Activated CD8-positive, alpha-beta memory T cell treated with anti-CD3 and anti-CD28 coated beads for 36 hours (primary cell): ENCODE measurements around the gene ADAM22. TPM values are rescaled to one million over a fixed set of nuclear protein-coding genes. Genes with fewer than 3 reads are reported as not detected.

Experiments used
- CTCF ChIA-PET: fragments of 350-600 bp; sonication (Branson Sonifier 250); formaldehyde crosslinking; loops from one replicate; lab custom pipeline; 2021; ENCODE audit warnings: antibody characterized with exemption; lab: Charles Lee
- POLR2A ChIA-PET: fragments of 350-600 bp; sonication (Branson Sonifier 250); formaldehyde crosslinking; loops from one replicate; lab custom pipeline; 2021; ENCODE audit warnings: antibody characterized with exemption; lab: Charles Lee
- total RNA-seq, 2 experiments: library from RNA; stranded (reverse); gene quantifications; one replicate each; pipeline ENCODE4 v1.2.3, GENCODE V29; 2021

The ADAM22 gene
- total RNA-seq, 2 experiments from 2014 or later, result 4.8 to 6.0 TPM

GRCh38 chr7:88015309-88015708 lies 81.3 kb downstream of the ADAM22 start:
- CTCF ChIA-PET, result no interaction called here
- POLR2A ChIA-PET, result no interaction called here

- CTCF ChIA-PET, result no interaction called here
- POLR2A ChIA-PET, result no interaction called here
Measured at GRCh38 chr7:88018501-88018900, 84.5 kb downstream of the ADAM22 start.

GRCh38 chr7:88020953-88021665 lies 87.1 kb downstream of the ADAM22 start:
- ChIA-PET POLR2A (no interaction called here), CTCF (no interaction called here)

DNA sequence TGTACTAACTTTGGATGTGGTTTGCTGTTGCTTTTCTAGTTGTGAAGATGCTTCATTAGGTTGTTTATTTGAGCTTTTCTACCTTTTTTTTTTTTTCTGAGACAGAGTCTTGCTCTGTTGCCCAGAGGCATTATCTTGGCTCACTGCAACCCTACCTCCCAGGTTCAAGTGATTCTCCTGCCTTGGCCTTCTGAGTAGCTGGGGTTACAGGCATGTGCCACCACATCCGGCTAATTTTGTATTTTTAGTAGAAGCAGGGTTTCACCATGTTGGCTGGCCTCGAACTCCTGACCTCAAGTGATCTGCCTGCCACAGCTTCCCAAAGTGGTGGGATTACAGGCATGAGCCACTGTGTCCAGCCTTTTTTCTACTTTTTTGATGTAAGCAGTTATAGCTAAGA lies 93.7 kb downstream of the ADAM22 start:
- ChIA-PET POLR2A (no interaction called here), CTCF (interaction anchor here (0.6 kb wide), 1 partner anchor 15 kb away, joined by 3 read pairs; no protein-coding TSS in a partner anchor)

GRCh38 chr7:88034083-88034695 lies 100.1 kb downstream of the ADAM22 start:
- POLR2A ChIA-PET, result no interaction called here
- CTCF ChIA-PET, result no interaction called here

DNA sequence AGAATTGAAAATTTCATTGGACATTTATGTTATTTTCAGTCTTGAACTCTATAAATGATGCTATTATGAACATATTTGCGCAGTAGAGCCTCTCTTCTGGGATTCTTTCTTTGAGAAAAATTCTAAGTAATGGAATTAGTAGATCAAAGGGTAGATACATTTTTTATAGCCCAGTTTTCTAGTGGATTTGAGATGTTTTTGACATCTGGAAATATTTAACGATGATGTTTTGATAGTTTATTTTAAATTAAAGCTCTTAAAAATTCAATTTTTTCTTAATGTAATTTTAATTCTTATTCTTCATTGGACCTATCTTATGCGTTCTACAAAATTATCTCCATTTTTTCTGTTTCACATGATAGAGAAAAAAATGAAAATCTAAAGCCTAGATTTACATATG lies 103.0 kb downstream of the ADAM22 start:
- POLR2A ChIA-PET, result no interaction called here

GRCh38 chr7:88040694-88041093 lies 106.6 kb downstream of the ADAM22 start:
- CTCF ChIA-PET, result no interaction called here
- POLR2A ChIA-PET, result no interaction called here

More for the DNA sequence above, 103.0 kb downstream of the ADAM22 start:
- CTCF ChIA-PET, result no interaction called here

GRCh38 chr7:88041583-88041982 lies 107.5 kb downstream of the ADAM22 start:
- POLR2A ChIA-PET, result no interaction called here
- CTCF ChIA-PET, result no interaction called here

- ChIA-PET POLR2A (no interaction called here), CTCF (no interaction called here)
Measured at GRCh38 chr7:88042157-88042556, 108.1 kb downstream of the ADAM22 start.

DNA sequence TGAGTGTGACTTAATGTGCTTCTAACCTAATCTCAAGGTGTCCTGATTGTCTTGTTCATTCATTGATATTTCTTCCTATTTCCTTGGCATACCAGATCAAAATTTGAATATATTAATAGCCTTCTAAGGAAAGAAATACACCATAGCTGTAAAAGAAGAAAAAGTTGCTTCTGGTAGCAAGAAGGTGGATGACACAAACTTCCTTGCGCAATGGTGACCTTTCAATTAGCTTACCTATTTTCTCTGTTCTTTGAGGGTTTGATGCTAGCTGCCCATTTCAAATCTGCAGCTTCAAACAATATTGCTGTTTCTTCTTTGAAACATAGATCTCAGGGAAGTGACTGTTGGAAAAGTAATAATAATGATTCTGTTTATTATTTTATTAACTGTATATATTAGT lies 108.8 kb downstream of the ADAM22 start:
- CTCF ChIA-PET, result no interaction called here
- POLR2A ChIA-PET, result no interaction called here

DNA sequence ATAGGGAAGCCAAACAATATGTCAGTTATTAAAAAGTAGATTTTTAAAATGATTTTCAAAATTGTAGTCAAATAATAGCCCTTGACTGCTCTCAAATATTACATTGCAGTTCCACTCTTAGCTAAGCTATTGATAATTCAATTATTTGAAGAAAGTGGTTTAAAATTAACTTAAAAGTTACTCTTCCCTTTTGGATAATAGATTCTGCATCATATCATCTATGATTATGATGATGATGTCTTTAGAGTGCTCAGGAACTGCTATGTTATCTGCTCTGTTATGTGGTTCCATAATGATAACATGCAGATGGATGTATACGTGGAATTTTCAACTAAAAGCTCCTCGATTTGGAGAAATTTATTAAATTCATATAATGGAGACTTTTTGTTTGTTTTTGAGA lies 110.0 kb downstream of the ADAM22 start:
- CTCF ChIA-PET, result no interaction called here

DNA sequence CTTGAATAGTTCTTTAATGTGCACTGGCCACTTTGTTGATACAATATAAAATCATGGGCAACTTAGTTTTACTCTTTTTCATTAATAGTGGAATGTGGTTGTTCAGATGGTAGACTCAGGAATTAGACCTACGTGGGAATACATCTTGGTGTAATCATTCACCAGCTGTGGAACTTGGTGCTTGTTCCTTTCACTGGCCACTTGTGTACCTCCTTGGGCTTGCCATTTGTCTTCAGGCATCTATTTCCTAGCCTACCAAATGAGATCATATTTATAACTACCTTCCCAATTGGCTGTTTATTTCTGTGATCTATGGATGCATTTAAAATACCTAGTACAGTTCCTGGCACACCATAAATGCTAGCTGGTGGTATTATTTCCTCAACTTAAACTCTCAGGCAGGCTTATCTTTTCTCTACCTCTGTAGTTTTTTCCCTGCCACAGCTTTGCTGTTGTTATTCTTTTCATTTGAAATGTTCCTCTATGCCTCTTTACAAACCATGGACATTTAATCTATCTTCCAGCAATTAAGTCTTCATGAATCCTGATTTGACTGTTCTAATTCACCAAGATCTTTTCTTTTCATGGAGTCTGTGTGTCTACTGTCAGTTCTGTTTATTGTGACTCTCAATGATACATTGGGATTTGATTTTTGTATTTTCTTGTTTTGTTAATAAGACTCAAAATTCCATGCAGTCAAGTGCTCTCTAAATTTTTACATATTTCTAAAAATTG lies 113.0 kb downstream of the ADAM22 start:
- CTCF ChIA-PET, result no interaction called here
- POLR2A ChIA-PET, result no interaction called here

More for the DNA sequence above, 110.0 kb downstream of the ADAM22 start:
- POLR2A ChIA-PET, result no interaction called here

- CTCF ChIA-PET, result no interaction called here
- POLR2A ChIA-PET, result no interaction called here
Measured at GRCh38 chr7:88057655-88058054, 123.6 kb downstream of the ADAM22 start.

DNA sequence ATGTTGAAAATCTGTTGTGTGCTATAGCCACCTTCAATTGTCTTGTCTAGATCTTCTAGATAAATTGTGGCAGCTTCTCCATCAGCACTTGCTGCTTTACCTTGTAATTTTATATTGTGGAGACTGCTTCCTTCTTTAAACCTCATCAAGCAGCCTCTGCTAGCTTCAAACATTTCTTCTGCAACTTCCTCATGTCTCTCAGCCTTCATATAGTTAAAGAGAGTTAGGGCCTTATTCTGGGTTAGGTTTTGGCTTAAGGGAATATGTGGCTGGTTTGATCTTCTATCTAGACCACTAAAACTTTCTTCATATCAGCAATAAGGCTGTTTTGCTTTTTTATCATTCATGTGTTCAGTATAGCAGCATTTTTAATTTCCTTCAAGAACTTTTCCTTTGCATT lies 128.2 kb downstream of the ADAM22 start:
- POLR2A ChIA-PET, result no interaction called here
- CTCF ChIA-PET, result interaction anchor here (1.5 kb wide), 1 partner anchor 11 kb away, joined by 3 read pairs; no protein-coding TSS in a partner anchor

- POLR2A ChIA-PET, result no interaction called here
- CTCF ChIA-PET, result no interaction called here
Measured at GRCh38 chr7:88069093-88069492, 135.0 kb downstream of the ADAM22 start.

DNA sequence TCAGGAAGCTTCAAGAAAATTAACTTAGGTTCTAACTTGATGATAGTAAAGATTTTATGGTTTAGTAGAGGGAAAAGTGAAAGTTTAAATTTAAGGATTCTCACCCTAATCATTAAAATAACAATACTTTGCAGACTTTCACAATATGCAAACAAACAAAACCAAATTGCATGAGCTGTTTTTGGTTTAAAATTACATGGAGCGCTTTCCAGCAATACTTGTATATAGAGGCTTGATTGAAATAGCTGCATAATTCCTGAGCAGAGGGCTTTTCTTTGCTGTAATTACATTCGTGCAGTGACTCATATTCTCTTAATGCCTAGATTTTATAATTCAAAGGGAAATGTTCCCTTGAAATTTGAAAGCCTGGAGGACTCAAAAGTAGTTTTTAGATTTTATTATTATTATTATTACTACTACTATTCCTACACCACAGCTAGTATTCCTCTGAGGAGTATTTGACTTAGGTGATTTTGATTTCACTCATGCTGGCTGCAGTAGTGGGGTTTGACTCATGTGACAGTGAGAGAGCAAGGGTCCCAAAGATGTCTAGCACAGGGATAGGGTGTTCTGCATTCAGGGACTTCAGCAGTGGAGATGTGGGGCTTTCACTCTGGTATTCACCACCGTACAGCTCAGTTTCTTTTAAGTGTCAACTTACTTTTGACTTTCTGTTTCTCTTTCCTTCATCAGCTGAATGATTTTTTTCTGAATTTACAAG lies 138.1 kb downstream of the ADAM22 start:
- POLR2A ChIA-PET, result no interaction called here
- CTCF ChIA-PET, result no interaction called here

GRCh38 chr7:88072715-88073055 lies 138.6 kb downstream of the ADAM22 start:
- CTCF ChIA-PET, result interaction anchor here (0.8 kb wide), 1 partner anchor 11 kb away, joined by 3 read pairs; no protein-coding TSS in a partner anchor
- POLR2A ChIA-PET, result no interaction called here

DNA sequence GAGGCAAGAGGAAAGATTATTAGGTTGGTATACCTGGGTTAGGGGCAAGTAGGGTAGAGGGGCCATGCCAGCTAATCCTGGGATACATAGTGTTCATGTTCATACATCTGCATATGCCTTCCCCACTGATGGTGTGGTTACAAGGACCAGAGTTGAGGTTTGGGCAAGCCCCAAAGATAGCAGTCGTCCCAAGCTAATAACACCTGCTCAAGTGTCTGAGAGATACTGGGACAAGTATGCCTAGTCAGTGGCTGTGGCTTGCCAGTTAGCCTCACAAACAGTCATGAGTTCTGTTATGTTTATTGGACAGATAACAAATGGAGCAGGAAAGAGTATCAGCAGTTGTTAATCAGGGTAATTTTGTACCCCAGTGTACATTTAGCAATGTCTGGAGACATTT lies 139.6 kb downstream of the ADAM22 start:
- ChIA-PET POLR2A (no interaction called here), CTCF (interaction anchor here (0.8 kb wide), 1 partner anchor 12 kb away, joined by 3 read pairs; no protein-coding TSS in a partner anchor)

GRCh38 chr7:88075216-88075615 lies 141.2 kb downstream of the ADAM22 start:
- ChIA-PET POLR2A (no interaction called here), CTCF (no interaction called here)

DNA sequence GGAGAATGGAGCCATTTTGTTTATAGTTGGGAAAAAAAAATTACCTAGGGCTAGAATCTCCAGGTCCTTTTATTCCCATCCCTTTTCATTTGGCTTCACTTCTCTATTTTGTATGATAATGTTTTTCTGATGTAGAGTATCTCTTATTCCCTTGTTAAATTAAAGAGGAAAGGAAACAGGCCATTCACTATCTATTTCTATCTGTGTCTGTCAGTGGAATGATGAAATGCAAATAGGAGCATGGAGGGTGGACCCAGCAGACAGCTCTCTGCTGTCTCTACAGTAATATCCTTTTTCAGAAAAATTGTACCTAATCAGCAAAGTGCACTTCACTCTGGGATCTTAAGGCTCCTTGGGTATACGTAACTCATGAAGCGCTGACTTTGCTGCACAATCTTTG lies 149.8 kb downstream of the ADAM22 start:
- POLR2A ChIA-PET, result no interaction called here
- CTCF ChIA-PET, result no interaction called here
